ENCODE results near the gene GASK1B.

Gene GASK1B

GRCh38 chr4:158134222-158134621 is 38.6 kb downstream of the GASK1B start:
- DNase-seq: no peak

GRCh38 chr4:158133551-158133950 is 39.3 kb downstream of the GASK1B start:
- no peak for DNase-seq

DNA sequence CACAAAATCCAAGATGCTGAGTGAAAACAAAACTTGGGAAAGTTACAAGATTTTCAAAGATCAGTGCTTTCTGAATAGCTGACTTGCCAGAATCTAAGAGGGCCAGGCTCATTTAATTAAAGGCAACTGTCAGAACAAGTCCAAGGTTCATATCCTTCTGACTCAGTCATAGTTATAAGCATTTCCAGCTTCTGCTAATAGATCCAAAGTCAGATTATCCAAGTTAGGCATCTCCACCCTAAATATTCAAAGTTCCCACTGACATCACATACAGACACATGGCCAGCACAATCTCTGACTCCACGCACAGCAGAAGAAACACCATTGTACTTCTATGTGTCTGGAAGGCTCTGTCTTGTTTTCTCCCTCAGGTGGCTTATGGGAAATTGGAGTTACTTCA is 41.8 kb downstream of the GASK1B start:
- no peak for DNase-seq

GRCh38 chr4:158130204-158130603 is 42.6 kb downstream of the GASK1B start:
- DNase-seq: no peak

DNA sequence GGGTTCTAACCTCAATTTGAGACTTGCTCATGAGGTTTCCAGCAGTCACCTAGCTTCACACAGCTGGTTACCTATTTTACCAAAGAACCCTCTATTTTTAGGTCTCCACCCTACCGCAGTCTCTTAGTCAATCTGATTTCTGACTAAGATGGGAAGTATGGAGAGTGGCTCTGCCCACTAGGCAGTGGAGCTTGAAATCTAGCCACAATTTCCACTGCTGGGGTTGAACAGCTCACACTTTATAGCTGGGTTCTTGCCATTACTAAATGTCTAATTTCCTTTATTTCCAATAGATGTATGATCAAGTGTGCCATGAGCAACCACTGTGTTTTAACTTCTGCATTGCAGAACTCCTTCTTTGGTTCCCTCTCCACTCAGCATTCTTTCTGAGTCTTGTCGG is 43.1 kb downstream of the GASK1B start:
- no peak for DNase-seq

DNA sequence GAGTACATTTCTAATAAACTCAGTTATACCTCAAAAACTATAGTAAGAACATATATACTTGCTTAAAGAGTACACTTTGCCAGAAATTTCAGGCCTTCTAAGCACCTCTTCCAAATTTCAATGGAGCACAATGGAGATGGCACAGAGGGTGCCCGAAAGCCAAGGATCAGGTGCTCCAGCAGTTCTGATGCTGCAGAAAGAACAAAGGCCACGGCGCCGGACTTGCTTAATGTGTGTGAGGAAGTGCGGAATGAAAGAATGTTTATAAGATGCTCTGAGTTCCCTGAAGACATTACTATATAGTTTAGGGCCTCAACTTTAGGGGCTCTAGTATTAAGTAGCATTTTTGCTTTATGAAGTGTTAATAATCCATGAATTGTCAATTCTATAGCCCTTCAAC is 44.3 kb downstream of the GASK1B start:
- no peak for DNase-seq

DNA sequence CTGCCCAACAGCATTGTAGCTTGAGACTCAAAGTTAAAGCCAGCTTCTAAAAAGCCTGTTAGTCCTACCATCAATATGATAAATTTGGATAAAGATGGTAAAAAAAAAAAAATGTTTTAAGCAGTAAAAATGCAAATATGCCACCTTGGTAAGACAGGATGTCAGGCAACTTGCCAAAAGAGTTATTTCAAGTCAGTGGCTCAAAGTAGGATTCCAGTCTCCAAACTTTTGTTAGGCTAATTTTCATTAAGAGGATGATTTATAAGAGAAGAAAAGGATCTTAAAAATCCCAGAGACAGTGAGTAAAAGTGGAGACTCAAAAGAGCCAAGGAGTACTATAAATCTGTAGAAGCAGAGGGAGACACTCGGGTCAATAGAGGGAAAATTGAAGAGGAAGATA is 47.5 kb downstream of the GASK1B start:
- no peak for DNase-seq

Data from stimulated activated CD4-positive, alpha-beta T cell treated with anti-CD3 and anti-CD28 coated beads, Interleukin-1b, Interleukin-23, amount 100 ng/mL, for 48 hours (primary cell).